GM23338 (cell line): Measurements from ENCODE around the gene HYAL1. TPM values are rescaled to one million over a fixed set of nuclear protein-coding genes. Genes with fewer than 3 reads are reported as not detected.

ENCODE experiments used
- ATAC-seq: fragments of 200-7000 bp; cut with Tn5 transposase; 3 replicates; pipeline ENCODE4 v1.9.1; 2020
- DNase-seq: peaks from one replicate; pipeline ENCODE4 v3.0.0-alpha.2; 2015; ENCODE audit warnings: low spot score
- H2AFZ ChIP-seq: fragments of 200-600 bp; sonication (generic); 2 replicates; pipeline ENCODE4 v1.8.0; 2016; ENCODE audit warnings: antibody characterized with exemption, mild to moderate bottlenecking, moderate library complexity
- H3F3A ChIP-seq: fragments of 200-600 bp; sonication (generic); replicated peaks from 2 replicates; pipeline ENCODE4 v1.8.0; 2017; ENCODE audit warnings: antibody characterized with exemption, mixed run types, low read depth
- H3K27ac ChIP-seq: fragments of 200-600 bp; sonication (generic); 2 replicates; pipeline ENCODE4 v1.6.1; 2016; ENCODE audit warnings: low read depth
- H3K27me3 ChIP-seq: fragments of 200-600 bp; sonication (generic); 2 replicates; pipeline ENCODE4 v1.8.0; 2016; ENCODE audit warnings: mild to moderate bottlenecking, mixed run types, moderate library complexity; ENCODE audit not compliant: insufficient read depth
- H3K36me3 ChIP-seq: fragments of 200-600 bp; sonication (generic); 2 replicates; pipeline ENCODE4 v1.8.0; 2016; ENCODE audit warnings: mild to moderate bottlenecking; ENCODE audit not compliant: insufficient read depth
- H3K4me1 ChIP-seq: fragments of 200-600 bp; sonication (generic); 2 replicates; pipeline ENCODE4 v1.8.0; 2016; ENCODE audit warnings: mild to moderate bottlenecking, moderate library complexity; ENCODE audit not compliant: insufficient read depth
- H3K4me2 ChIP-seq: fragments of 200-600 bp; sonication (generic); 2 replicates; pipeline ENCODE4 v1.7.1; 2017; ENCODE audit warnings: mixed run types
- H3K4me3 ChIP-seq: fragments of 200-600 bp; sonication (generic); 2 replicates; pipeline ENCODE4 v1.6.1; 2016; ENCODE audit warnings: mixed run types
- H3K79me2 ChIP-seq: fragments of 200-600 bp; sonication (generic); replicated peaks from 2 replicates; pipeline ENCODE4 v1.8.0; 2017; ENCODE audit warnings: mild to moderate bottlenecking; ENCODE audit not compliant: insufficient read depth
- H3K9me2 ChIP-seq: fragments of 200-600 bp; sonication (generic); 2 replicates; pipeline ENCODE4 v1.8.0; 2017; ENCODE audit not compliant: insufficient read depth
- H4K20me1 ChIP-seq: fragments of 200-600 bp; sonication (generic); replicated peaks from 2 replicates; pipeline ENCODE4 v1.8.0; 2017; ENCODE audit warnings: mild to moderate bottlenecking; ENCODE audit not compliant: insufficient read depth
- H3K27ac Mint-ChIP-seq: 2 replicates; pipeline ENCODE4 v1.8.0; 2020; ENCODE audit warnings: inconsistent platforms, mild to moderate bottlenecking, moderate library complexity, mixed read lengths
- H3K27me3 Mint-ChIP-seq: 3 replicates; pipeline ENCODE4 v1.8.0; 2022; ENCODE audit warnings: low read depth, mild to moderate bottlenecking, moderate library complexity, mixed read lengths, inconsistent platforms; ENCODE audit not compliant: insufficient read depth, poor library complexity
- H3K36me3 Mint-ChIP-seq: 3 replicates; pipeline ENCODE4 v1.8.0; 2021; ENCODE audit warnings: low read depth, mild to moderate bottlenecking, inconsistent platforms, moderate library complexity, mixed read lengths
- H3K4me1 Mint-ChIP-seq: 3 replicates; pipeline ENCODE4 v1.8.0; 2020; ENCODE audit warnings: mild to moderate bottlenecking, inconsistent platforms, mixed read lengths
- H3K4me3 Mint-ChIP-seq: 3 replicates; pipeline ENCODE4 v1.8.0; 2021; ENCODE audit warnings: moderate library complexity, mild to moderate bottlenecking, inconsistent platforms, mixed read lengths
- H3K9me3 Mint-ChIP-seq: 3 replicates; pipeline ENCODE4 v1.8.0; 2020; ENCODE audit warnings: moderate library complexity, mild to moderate bottlenecking, inconsistent platforms, mixed read lengths
- CREB1 ChIP-seq: fragments of 250-450 bp; sonication (Bioruptor Pico); IDR thresholded peaks from 2 replicates; pipeline ENCODE4 v1.5.0; 2020; ENCODE audit warnings: low read depth, mild to moderate bottlenecking, moderate library complexity
- CTCF ChIP-seq, 2 experiments: fragments of 200-600 bp in 1 of 2; sonication (generic) in 1 of 2; conservative IDR thresholded peaks; 2 replicates each; pipeline versions ENCODE4 v1.5.1 to v1.6.1; 2016 to 2017; ENCODE audit warnings: antibody characterized with exemption in 2 of 2, low read depth in 2 of 2, mild to moderate bottlenecking in 2 of 2, moderate library complexity in 1 of 2
- ETS1 ChIP-seq: IDR thresholded peaks from 2 replicates; pipeline ENCODE4 v1.6.1; 2016; ENCODE audit warnings: antibody characterized with exemption
- EZH2 ChIP-seq: fragments of 200-600 bp; sonication (generic); IDR thresholded peaks from one replicate; pipeline ENCODE4 v1.8.0; 2017; ENCODE audit warnings: antibody characterized with exemption, mild to moderate bottlenecking, low read depth; ENCODE audit not compliant: unreplicated experiment
- EZH2phosphoT487 ChIP-seq: fragments of 200-600 bp; sonication (generic); IDR thresholded peaks from one replicate; pipeline ENCODE4 v1.8.1; 2018; ENCODE audit warnings: antibody characterized with exemption; ENCODE audit not compliant: unreplicated experiment
- JUNB ChIP-seq: IDR thresholded peaks from one replicate; pipeline ENCODE4 v1.6.1; 2016; ENCODE audit warnings: antibody characterized with exemption; ENCODE audit not compliant: unreplicated experiment
- NANOG ChIP-seq: IDR thresholded peaks from 2 replicates; pipeline ENCODE4 v1.6.1; 2016; ENCODE audit warnings: antibody characterized with exemption, borderline replicate concordance
- POLR2AphosphoS5 ChIP-seq: IDR thresholded peaks from 2 replicates; pipeline ENCODE4 v1.6.1; 2016; ENCODE audit warnings: antibody characterized with exemption, low read depth
- REST ChIP-seq: IDR thresholded peaks from one replicate; pipeline ENCODE4 v1.6.1; 2018; ENCODE audit warnings: antibody characterized with exemption; ENCODE audit not compliant: unreplicated experiment
- STAT1 ChIP-seq: IDR thresholded peaks from one replicate; pipeline ENCODE4 v1.6.1; 2016; ENCODE audit warnings: antibody characterized with exemption; ENCODE audit not compliant: unreplicated experiment
- ZNF114 ChIP-seq: fragments of 250-450 bp; sonication (Bioruptor Pico); IDR thresholded peaks from 2 replicates; pipeline ENCODE4 v1.5.0; 2020; ENCODE audit warnings: mild to moderate bottlenecking, moderate library complexity
- ZNF331 ChIP-seq: fragments of 250-450 bp; sonication (Bioruptor Pico); IDR thresholded peaks from 2 replicates; pipeline ENCODE4 v1.5.0; 2020; ENCODE audit warnings: low read depth, mild to moderate bottlenecking, moderate library complexity
- ZNF462 ChIP-seq: fragments of 250-450 bp; sonication (Bioruptor Pico); IDR thresholded peaks from 2 replicates; pipeline ENCODE4 v1.5.0; 2020; ENCODE audit warnings: mild to moderate bottlenecking, moderate library complexity
- polyA plus RNA-seq: library from polyadenylated mRNA; unstranded; fragments of >200 nt; fragmentation: Nextera tagmentation; extraction: Ambion mirVana; gene quantifications from 2 replicates; pipeline ENCODE4 v1.2.1, GENCODE V29; 2016
- total RNA-seq: library from RNA; depleted of rRNA; stranded (reverse); fragments of >200 nt; shearing (Covaris generic); gene quantifications from 2 replicates; pipeline ENCODE4 v1.2.3, GENCODE V29; 2014

HYAL1 gene
- total and polyA plus RNA-seq, 2 experiments from 2014 or later: 2.1 to 5.0 TPM

- H3K4me3 Mint-ChIP-seq: no peak overlapping the region
- Histone ChIP-seq H3K9me2 (no peaks in the 10 kb centered on the region), H3K36me3 (peaks cover 8% of the 10 kb centered on the region), H3K27ac (no peak overlapping the region), H2AFZ (no peak overlapping the region), H3K79me2 (peaks cover 26% of the 10 kb centered on the region), H3K4me3 (no peak overlapping the region), H3K4me2 (no peak overlapping the region), H3K4me1 (peaks cover 6% of the 10 kb centered on the region; the same call in 1 of the 2 replicates), H4K20me1 (peaks cover 5% of the 10 kb centered on the region; the same call in 1 of the 2 replicates), H3K27me3 (no peaks in the 10 kb centered on the region), H3F3A (peaks cover 10% of the 10 kb centered on the region; the same call in 1 of the 2 replicates)
- peaks cover 16% of the 10 kb centered on the region for H3K9me3 Mint-ChIP-seq
- peaks cover 65% of the 10 kb centered on the region for H3K36me3 Mint-ChIP-seq
- H3K4me1 Mint-ChIP-seq: peaks cover 20% of the 10 kb centered on the region
- ATAC-seq (no peak), DNase-seq (no peak)
- H3K27ac Mint-ChIP-seq: no peak overlapping the region; the same call in 1 of the 2 replicates
- peaks cover 5% of the 10 kb centered on the region for H3K27me3 Mint-ChIP-seq
- TF ChIP-seq REST (no peak), JUNB (no peak), ZNF331 (no peak), EZH2phosphoT487 (no peak), CREB1 (CRISPR knock-in tag) (no peak), EZH2 (no peak), ZNF462 (CRISPR knock-in tag) (no peak), ZNF114 (CRISPR knock-in tag) (no peak), CTCF (conservative IDR thresholded peaks at IDR 0.05; ENCODE audit: low read depth in 2 of 2) (no peak), ETS1 (no peak), STAT1 (no peak), POLR2AphosphoS5 (no peak), NANOG (no peak)
These were observed 13.4 kb upstream of the HYAL1 start for GRCh38 chr3:50316657-50317242.
